Activated naive CD8-positive, alpha-beta T cell treated with anti-CD3 and anti-CD28 coated beads for 36 hours (primary cell): ENCODE results near the gene TBC1D19. TPM values are rescaled to one million over a fixed set of nuclear protein-coding genes. Genes with fewer than 3 reads are reported as not detected.
A peak's percentile ranks its signal among the peaks of the same experiment; 100 is the strongest.
"Not testable (repeated sequence)": the region's sequence is repeated elsewhere in the genome, so short reads cannot be mapped to it uniquely, and the experiment has no call there.

Experiments used
- DNase-seq: peaks from one replicate; pipeline ENCODE4 v3.0.0; 2021
- H3K27ac Mint-ChIP-seq: one replicate; pipeline ENCODE4 v1.8.0; 2022; ENCODE audit warnings: mild to moderate bottlenecking, moderate library complexity, mixed read lengths
- H3K27me3 Mint-ChIP-seq: one replicate; pipeline ENCODE4 v1.8.0; 2022; ENCODE audit warnings: mild to moderate bottlenecking, mixed read lengths
- H3K36me3 Mint-ChIP-seq: one replicate; pipeline ENCODE4 v1.8.0; 2021; ENCODE audit warnings: mild to moderate bottlenecking, mixed read lengths
- H3K4me1 Mint-ChIP-seq: one replicate; pipeline ENCODE4 v1.8.0; 2021; ENCODE audit warnings: mixed read lengths
- H3K4me3 Mint-ChIP-seq: one replicate; pipeline ENCODE4 v1.8.0; 2022; ENCODE audit warnings: mild to moderate bottlenecking, moderate library complexity, mixed read lengths
- H3K9me3 Mint-ChIP-seq: one replicate; pipeline ENCODE4 v1.8.0; 2022; ENCODE audit warnings: mixed read lengths
- total RNA-seq, 2 experiments: library from RNA; stranded (reverse); gene quantifications; one replicate each; pipeline ENCODE4 v1.2.3, GENCODE V29; 2021

Gene TBC1D19
- 1 to 10 TPM; 3.1 to 4.2 TPM for total RNA-seq

GRCh38 chr4:26583865-26584652, at the start of gene TBC1D19:
TSS of gene TBC1D19 (plus strand) at chr4:26584084. CDS start at chr4:26584194, 110 bp downstream.
- Mint-ChIP-seq H3K4me1 (peaks cover 14% of the 10 kb centered on the region), H3K4me3 (peak within 1 kb of the TSS; percentile 96), H3K27ac (peak within 1 kb of the TSS; percentile 84), H3K9me3 (no peaks in the 10 kb centered on the region), H3K27me3 (no peaks in the 10 kb centered on the region), H3K36me3 (peaks cover 2% of the 10 kb centered on the region)
- DNase-seq, result peak; percentile 89

GRCh38 chr4:26542991-26543390, 40.9 kb upstream of the TBC1D19 start:
- Mint-ChIP-seq H3K4me3 (no peak overlapping the region), H3K27ac (no peak overlapping the region), H3K9me3 (peaks cover 22% of the 10 kb centered on the region), H3K4me1 (no peaks in the 10 kb centered on the region), H3K36me3 (no peaks in the 10 kb centered on the region), H3K27me3 (no peaks in the 10 kb centered on the region)
- DNase-seq, result no peak

GRCh38 chr4:26544421-26544820, 39.5 kb upstream of the TBC1D19 start:
- H3K4me1 Mint-ChIP-seq, result no peaks in the 10 kb centered on the region
- no peaks in the 10 kb centered on the region for H3K36me3 Mint-ChIP-seq
- H3K27ac Mint-ChIP-seq, result no peak overlapping the region
- no peak for DNase-seq
- no peaks in the 10 kb centered on the region for H3K27me3 Mint-ChIP-seq
- peaks cover 22% of the 10 kb centered on the region for H3K9me3 Mint-ChIP-seq
- H3K4me3 Mint-ChIP-seq, result no peak overlapping the region

- not testable (repeated sequence) for H3K27me3 Mint-ChIP-seq, H3K4me3 Mint-ChIP-seq, DNase-seq, H3K27ac Mint-ChIP-seq, H3K36me3 Mint-ChIP-seq, H3K4me1 Mint-ChIP-seq
- peaks cover 25% of the 10 kb centered on the region for H3K9me3 Mint-ChIP-seq
These were observed 35.5 kb upstream of the TBC1D19 start for GRCh38 chr4:26548379-26548778.

- Mint-ChIP-seq H3K27ac (no peak overlapping the region), H3K27me3 (peaks cover 31% of the 10 kb centered on the region), H3K4me1 (peaks cover 2% of the 10 kb centered on the region), H3K4me3 (no peak overlapping the region), H3K9me3 (peaks cover 18% of the 10 kb centered on the region), H3K36me3 (no peaks in the 10 kb centered on the region)
- DNase-seq, result no peak
These were observed 26.7 kb upstream of the TBC1D19 start for GRCh38 chr4:26557164-26557563.

GRCh38 chr4:26558166-26558895, 25.6 kb upstream of the TBC1D19 start:
- H3K27ac Mint-ChIP-seq, result no peak overlapping the region

GRCh38 chr4:26566133-26566532, 17.8 kb upstream of the TBC1D19 start:
- H3K4me3 Mint-ChIP-seq, result no peak overlapping the region

More at GRCh38 chr4:26558166-26558895, 25.6 kb upstream of the TBC1D19 start:
- Mint-ChIP-seq H3K36me3 (no peaks in the 10 kb centered on the region), H3K27me3 (peaks cover 39% of the 10 kb centered on the region), H3K9me3 (peaks cover 16% of the 10 kb centered on the region), H3K4me1 (peaks cover 2% of the 10 kb centered on the region), H3K4me3 (no peak overlapping the region)
- no peak for DNase-seq

GRCh38 chr4:26568446-26568994, 15.4 kb upstream of the TBC1D19 start:
- Mint-ChIP-seq H3K27me3 (peaks cover 9% of the 10 kb centered on the region), H3K27ac (peak overlapping the region; percentile 29), H3K4me1 (peaks cover 18% of the 10 kb centered on the region), H3K4me3 (no peak overlapping the region), H3K36me3 (peaks cover 3% of the 10 kb centered on the region), H3K9me3 (no peaks in the 10 kb centered on the region)
- no peak for DNase-seq

More at GRCh38 chr4:26566133-26566532, 17.8 kb upstream of the TBC1D19 start:
- peak overlapping the region; percentile 75 for H3K27ac Mint-ChIP-seq
- DNase-seq, result no peak
- peaks cover 5% of the 10 kb centered on the region for H3K9me3 Mint-ChIP-seq
- peaks cover 30% of the 10 kb centered on the region for H3K27me3 Mint-ChIP-seq
- peaks cover 18% of the 10 kb centered on the region for H3K4me1 Mint-ChIP-seq
- H3K36me3 Mint-ChIP-seq, result peaks cover 3% of the 10 kb centered on the region

- Mint-ChIP-seq H3K4me3 (no peak overlapping the region), H3K27ac (no peak overlapping the region), H3K4me1 (peaks cover 18% of the 10 kb centered on the region)
These were observed 13.3 kb upstream of the TBC1D19 start for GRCh38 chr4:26570596-26570995.

GRCh38 chr4:26573389-26573794, 10.5 kb upstream of the TBC1D19 start:
- DNase-seq, result no peak
- H3K9me3 Mint-ChIP-seq, result no peaks in the 10 kb centered on the region
- peaks cover 4% of the 10 kb centered on the region for H3K4me1 Mint-ChIP-seq
- no peaks in the 10 kb centered on the region for H3K36me3 Mint-ChIP-seq
- no peak overlapping the region for H3K27ac Mint-ChIP-seq
- H3K4me3 Mint-ChIP-seq, result no peak overlapping the region
- peaks cover 5% of the 10 kb centered on the region for H3K27me3 Mint-ChIP-seq

More at GRCh38 chr4:26570596-26570995, 13.3 kb upstream of the TBC1D19 start:
- Mint-ChIP-seq H3K9me3 (no peaks in the 10 kb centered on the region), H3K36me3 (peaks cover 3% of the 10 kb centered on the region), H3K27me3 (no peaks in the 10 kb centered on the region)
- DNase-seq, result no peak

- DNase-seq, result no peak
- Mint-ChIP-seq H3K4me1 (no peaks in the 10 kb centered on the region), H3K9me3 (no peaks in the 10 kb centered on the region), H3K27me3 (peaks cover 5% of the 10 kb centered on the region), H3K4me3 (no peak overlapping the region), H3K36me3 (no peaks in the 10 kb centered on the region), H3K27ac (no peak overlapping the region)
These were observed 9.3 kb upstream of the TBC1D19 start for GRCh38 chr4:26574563-26574962.

- Mint-ChIP-seq H3K27me3 (peaks cover 5% of the 10 kb centered on the region), H3K4me3 (no peak overlapping the region), H3K4me1 (no peaks in the 10 kb centered on the region), H3K36me3 (no peaks in the 10 kb centered on the region), H3K27ac (no peak overlapping the region), H3K9me3 (no peaks in the 10 kb centered on the region)
- DNase-seq, result no peak
These were observed 7.6 kb upstream of the TBC1D19 start for GRCh38 chr4:26576231-26576739.

GRCh38 chr4:26577066-26577465, 6.8 kb upstream of the TBC1D19 start:
- Mint-ChIP-seq H3K27me3 (peaks cover 5% of the 10 kb centered on the region), H3K27ac (no peak overlapping the region), H3K4me3 (no peak overlapping the region), H3K9me3 (no peaks in the 10 kb centered on the region), H3K4me1 (no peaks in the 10 kb centered on the region), H3K36me3 (no peaks in the 10 kb centered on the region)
- no peak for DNase-seq

- Mint-ChIP-seq H3K27me3 (peaks cover 5% of the 10 kb centered on the region), H3K9me3 (no peaks in the 10 kb centered on the region), H3K36me3 (no peaks in the 10 kb centered on the region), H3K4me3 (no peak overlapping the region), H3K27ac (no peak overlapping the region), H3K4me1 (peaks cover 7% of the 10 kb centered on the region)
- DNase-seq, result no peak
These were observed 4.7 kb upstream of the TBC1D19 start for GRCh38 chr4:26579169-26579568.

- not testable (repeated sequence) for H3K9me3 Mint-ChIP-seq, H3K27me3 Mint-ChIP-seq, H3K4me3 Mint-ChIP-seq, H3K27ac Mint-ChIP-seq, H3K36me3 Mint-ChIP-seq, DNase-seq
- H3K4me1 Mint-ChIP-seq, result peaks cover 14% of the 10 kb centered on the region
These were observed 2.5 kb upstream of the TBC1D19 start for GRCh38 chr4:26581341-26581740.
